ENCODE measurements around the gene GPR78. TPM values are rescaled to one million over a fixed set of nuclear protein-coding genes. Genes with fewer than 3 reads are reported as not detected.

GPR78 gene
- polyA plus RNA-seq, 1 of the 3 experiments (the other 2 are of a cell fraction): not detected

DNA sequence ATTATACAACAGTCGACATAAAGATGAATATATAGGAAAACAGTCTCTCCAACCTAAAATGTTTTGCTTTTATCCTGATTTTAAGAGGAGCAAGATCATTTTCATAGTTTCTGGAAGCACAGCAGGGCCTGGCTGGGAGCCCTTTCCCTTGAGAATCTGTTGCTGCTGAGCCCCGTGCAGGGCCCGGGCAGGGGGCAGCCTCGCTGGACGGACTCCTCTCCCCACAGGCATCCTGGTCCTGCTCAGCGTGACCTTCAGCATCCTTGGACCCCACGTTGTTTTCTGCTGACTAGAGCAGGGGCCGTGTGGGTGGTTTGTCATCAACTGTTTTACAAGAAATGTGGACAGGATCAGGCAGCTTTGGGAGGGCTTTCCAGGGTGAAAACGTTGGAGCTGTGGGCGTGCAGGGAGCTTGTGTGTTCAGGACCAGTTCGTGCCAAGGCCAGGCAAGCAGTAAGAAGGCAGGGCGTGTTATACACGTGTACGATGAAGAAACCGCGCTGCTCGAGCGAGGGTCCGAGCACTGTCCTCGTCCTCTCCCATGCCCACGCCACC, 37.4 kb downstream of the GPR78 start (continued):
- TF ChIP-seq, protein P1, sequence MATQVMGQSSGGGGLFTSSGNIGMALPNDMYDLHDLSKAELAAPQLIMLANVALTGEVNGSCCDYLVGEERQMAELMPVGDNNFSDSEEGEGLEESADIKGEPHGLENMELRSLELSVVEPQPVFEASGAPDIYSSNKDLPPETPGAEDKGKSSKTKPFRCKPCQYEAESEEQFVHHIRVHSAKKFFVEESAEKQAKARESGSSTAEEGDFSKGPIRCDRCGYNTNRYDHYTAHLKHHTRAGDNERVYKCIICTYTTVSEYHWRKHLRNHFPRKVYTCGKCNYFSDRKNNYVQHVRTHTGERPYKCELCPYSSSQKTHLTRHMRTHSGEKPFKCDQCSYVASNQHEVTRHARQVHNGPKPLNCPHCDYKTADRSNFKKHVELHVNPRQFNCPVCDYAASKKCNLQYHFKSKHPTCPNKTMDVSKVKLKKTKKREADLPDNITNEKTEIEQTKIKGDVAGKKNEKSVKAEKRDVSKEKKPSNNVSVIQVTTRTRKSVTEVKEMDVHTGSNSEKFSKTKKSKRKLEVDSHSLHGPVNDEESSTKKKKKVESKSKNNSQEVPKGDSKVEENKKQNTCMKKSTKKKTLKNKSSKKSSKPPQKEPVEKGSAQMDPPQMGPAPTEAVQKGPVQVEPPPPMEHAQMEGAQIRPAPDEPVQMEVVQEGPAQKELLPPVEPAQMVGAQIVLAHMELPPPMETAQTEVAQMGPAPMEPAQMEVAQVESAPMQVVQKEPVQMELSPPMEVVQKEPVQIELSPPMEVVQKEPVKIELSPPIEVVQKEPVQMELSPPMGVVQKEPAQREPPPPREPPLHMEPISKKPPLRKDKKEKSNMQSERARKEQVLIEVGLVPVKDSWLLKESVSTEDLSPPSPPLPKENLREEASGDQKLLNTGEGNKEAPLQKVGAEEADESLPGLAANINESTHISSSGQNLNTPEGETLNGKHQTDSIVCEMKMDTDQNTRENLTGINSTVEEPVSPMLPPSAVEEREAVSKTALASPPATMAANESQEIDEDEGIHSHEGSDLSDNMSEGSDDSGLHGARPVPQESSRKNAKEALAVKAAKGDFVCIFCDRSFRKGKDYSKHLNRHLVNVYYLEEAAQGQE (IDR thresholded peaks at IDR 0.05; ENCODE audit: low read depth, low read length): no peak
- TF ChIP-seq FOSL2 (IDR thresholded peaks at IDR 0.05; ENCODE audit: borderline replicate concordance, low read depth) (no peak), RAD21 (IDR thresholded peaks at IDR 0.05; ENCODE audit: low read length) (no peak), FOXM1 (IDR thresholded peaks at IDR 0.05; ENCODE audit: low read depth) (no peak), GABPA (IDR thresholded peaks at IDR 0.05; ENCODE audit: low read depth) (no peak)

DNA sequence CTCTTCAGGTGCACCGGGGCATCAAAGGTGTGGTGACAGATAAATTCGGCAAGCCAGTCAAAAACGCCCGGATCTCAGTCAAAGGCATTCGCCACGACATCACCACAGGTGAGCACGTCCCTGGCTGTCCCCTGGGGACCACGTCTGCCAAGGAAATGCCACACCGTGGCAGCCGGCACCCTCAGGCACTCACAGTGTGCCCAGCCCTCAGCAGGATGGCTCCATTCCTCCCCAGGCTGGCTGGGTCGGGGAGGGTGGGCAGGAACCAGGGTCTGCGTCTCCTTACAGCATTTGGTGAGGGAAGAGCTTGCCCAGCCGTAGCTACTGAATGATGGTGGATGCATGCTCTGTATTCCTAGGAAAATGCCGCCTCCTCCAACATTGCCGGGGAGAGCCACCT, 38.2 kb downstream of the GPR78 start:
- Histone ChIP-seq H3K79me2 (ENCODE audit: insufficient read depth) (no peaks in the 10 kb centered on the region), H3K9ac (no peak overlapping the region), H3K9me2 (no peaks in the 10 kb centered on the region), H3K4me2 (no peak overlapping the region), H3K4me3 (ENCODE audit: low read depth in 2 of 2, low read length in 1 of 2) (no peak overlapping the region), H3K4me1 (ENCODE audit: control insufficient read depth in 1 of 2, insufficient read depth in 2 of 2, low read depth in 1 of 2, low read length in 1 of 2) (peaks cover 0 to 13% of the 10 kb centered on the region in 2 experiments; a peak in 1 of 4 replicates), H3K27ac (ENCODE audit: low read depth in 2 of 2, low read length in 1 of 2) (no peak overlapping the region), H3K36me3 (replicated peaks in 1 of 2; ENCODE audit: control insufficient read depth in 1 of 2, insufficient read depth in 2 of 2, low read length in 1 of 2) (no peaks in the 10 kb centered on the region), H3K27me3 (ENCODE audit: insufficient read depth) (peaks cover 10% of the 10 kb centered on the region; the same call in 1 of the 2 replicates), H3F3A (replicated peaks; ENCODE audit: insufficient read depth) (no peaks in the 10 kb centered on the region), H4K20me1 (ENCODE audit: insufficient read depth) (no peaks in the 10 kb centered on the region), H2AFZ (ENCODE audit: low read depth) (no peak overlapping the region), H3K9me3 (no peaks in the 10 kb centered on the region)
- no peak for DNase-seq
- TF ChIP-seq YY1 (IDR thresholded peaks at IDR 0.05; ENCODE audit: low read depth) (no peak), CHD2 (IDR thresholded peaks at IDR 0.05; ENCODE audit: low read length, partially characterized antibody) (no peak), TEAD4 (IDR thresholded peaks at IDR 0.05; ENCODE audit: borderline replicate concordance, insufficient read depth) (no peak), GABPA (IDR thresholded peaks at IDR 0.05; ENCODE audit: low read depth) (no peak), NRF1 (IDR thresholded peaks at IDR 0.05; ENCODE audit: low read depth, low read length) (no peak), ELF1 (IDR thresholded peaks at IDR 0.05) (no peak)
- TF ChIP-seq, protein P2, sequence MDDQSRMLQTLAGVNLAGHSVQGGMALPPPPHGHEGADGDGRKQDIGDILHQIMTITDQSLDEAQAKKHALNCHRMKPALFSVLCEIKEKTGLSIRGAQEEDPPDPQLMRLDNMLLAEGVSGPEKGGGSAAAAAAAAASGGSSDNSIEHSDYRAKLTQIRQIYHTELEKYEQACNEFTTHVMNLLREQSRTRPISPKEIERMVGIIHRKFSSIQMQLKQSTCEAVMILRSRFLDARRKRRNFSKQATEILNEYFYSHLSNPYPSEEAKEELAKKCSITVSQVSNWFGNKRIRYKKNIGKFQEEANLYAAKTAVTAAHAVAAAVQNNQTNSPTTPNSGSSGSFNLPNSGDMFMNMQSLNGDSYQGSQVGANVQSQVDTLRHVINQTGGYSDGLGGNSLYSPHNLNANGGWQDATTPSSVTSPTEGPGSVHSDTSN (IDR thresholded peaks at IDR 0.05): no peak
- TF ChIP-seq, protein P3, sequence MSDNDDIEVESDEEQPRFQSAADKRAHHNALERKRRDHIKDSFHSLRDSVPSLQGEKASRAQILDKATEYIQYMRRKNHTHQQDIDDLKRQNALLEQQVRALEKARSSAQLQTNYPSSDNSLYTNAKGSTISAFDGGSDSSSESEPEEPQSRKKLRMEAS (IDR thresholded peaks at IDR 0.05; ENCODE audit: low read depth): no peak
- POLR2A ChIA-PET: no interaction called here
- 53% methylated on average over 8 of the region's 15 CpGs for WGBS (ENCODE audit: low lambda C conversion rate)
- CTCF ChIA-PET: interaction anchor here (4.0 to 5.2 kb wide), 2 partner anchors 11 to 299 kb away, joined by 17 to 69 read pairs; no protein-coding TSS in a partner anchor

Measured in SK-N-SH (cell line).